Hematopoietic multipotent progenitor cell treated with erythropoietin and hydrocortisone succinate and interleukin-3 and kit ligand, for 6 days (in vitro differentiated cells): ENCODE measurements around the gene SNPH.
A peak's percentile ranks its signal among the peaks of the same experiment; 100 is the strongest.

Experiments
- DNase-seq: peaks from one replicate; pipeline ENCODE4 v3.0.0-alpha.2; 2015

The SNPH gene

GRCh38 chr20:1307571-1307971 is 41.5 kb downstream of the SNPH start:
- no peak for DNase-seq

- no peak for DNase-seq
Measured at GRCh38 chr20:1308067-1308701, 42.1 kb downstream of the SNPH start.

GRCh38 chr20:1308702-1309095 is 42.6 kb downstream of the SNPH start:
- no peak for DNase-seq

- DNase-seq = no peak
Measured at GRCh38 chr20:1309439-1309847, 43.3 kb downstream of the SNPH start.

- DNase-seq = no peak
Measured at GRCh38 chr20:1310071-1310470, 44.0 kb downstream of the SNPH start.

- DNase-seq = no peak
Measured at GRCh38 chr20:1310506-1311190, 44.6 kb downstream of the SNPH start.

- no peak for DNase-seq
Measured at GRCh38 chr20:1312308-1312707, 46.2 kb downstream of the SNPH start.

- no peak for DNase-seq
Measured at GRCh38 chr20:1312904-1313235, 46.8 kb downstream of the SNPH start.

- DNase-seq = peak; percentile 69
Measured at GRCh38 chr20:1313236-1313964, 47.3 kb downstream of the SNPH start.

GRCh38 chr20:1315804-1316203 is 49.7 kb downstream of the SNPH start:
- no peak for DNase-seq

GRCh38 chr20:1317545-1318255 is 51.6 kb downstream of the SNPH start:
- DNase-seq = no peak

GRCh38 chr20:1319051-1319450 is 53.0 kb downstream of the SNPH start:
- no peak for DNase-seq

GRCh38 chr20:1319462-1319861 is 53.4 kb downstream of the SNPH start:
- no peak for DNase-seq

- no peak for DNase-seq
Measured at GRCh38 chr20:1320016-1320415, 53.9 kb downstream of the SNPH start.

GRCh38 chr20:1320902-1321653 is 55.0 kb downstream of the SNPH start:
- DNase-seq = no peak

GRCh38 chr20:1321654-1321939 is 55.5 kb downstream of the SNPH start:
- DNase-seq = no peak

GRCh38 chr20:1322511-1323245 is 56.6 kb downstream of the SNPH start:
- DNase-seq = no peak

- no peak for DNase-seq
Measured at GRCh38 chr20:1323256-1323655, 57.2 kb downstream of the SNPH start.

- DNase-seq = no peak
Measured at GRCh38 chr20:1323830-1324597, 57.9 kb downstream of the SNPH start.

GRCh38 chr20:1324598-1325172 is 58.6 kb downstream of the SNPH start:
- DNase-seq = no peak
